ENCODE measurements around the gene TEX22.

Gene TEX22

DNA sequence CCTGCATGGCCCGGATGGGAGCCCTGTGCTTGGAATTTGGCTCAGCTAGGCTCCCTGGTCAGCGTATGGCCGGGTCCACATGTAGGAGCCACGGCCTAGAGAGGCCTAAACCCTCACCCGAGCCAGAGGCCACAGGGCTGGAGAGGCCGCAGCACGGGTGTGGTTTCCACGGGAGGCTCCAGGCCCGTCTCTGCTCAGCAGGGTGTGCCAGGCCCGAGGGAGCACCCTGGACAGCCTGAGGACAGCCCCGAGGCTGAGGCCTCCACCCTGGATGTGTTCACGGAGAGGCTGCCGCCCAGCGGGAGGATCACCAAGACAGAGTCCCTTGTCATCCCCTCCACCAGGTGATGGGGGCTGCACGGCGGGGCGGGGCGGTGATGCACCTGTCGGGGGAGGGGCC is 17.6 kb upstream of the TEX22 start:
- no peak for TF ChIP-seq FOXM1 (IDR thresholded peaks at IDR 0.05; ENCODE audit: borderline replicate concordance, low read depth)
- TF ChIP-seq ZBTB7A (IDR thresholded peaks at IDR 0.05; ENCODE audit: low read depth) = no peak
- no peak for TF ChIP-seq RAD21 (IDR thresholded peaks at IDR 0.05; ENCODE audit: low read depth)
- TF ChIP-seq TCF12 (IDR thresholded peaks at IDR 0.05; ENCODE audit: low read depth) = no peak
- TF ChIP-seq CREB1 (IDR thresholded peaks at IDR 0.05; ENCODE audit: low read depth) = no peak
- TF ChIP-seq TEAD4 (IDR thresholded peaks at IDR 0.05) = no peak

DNA sequence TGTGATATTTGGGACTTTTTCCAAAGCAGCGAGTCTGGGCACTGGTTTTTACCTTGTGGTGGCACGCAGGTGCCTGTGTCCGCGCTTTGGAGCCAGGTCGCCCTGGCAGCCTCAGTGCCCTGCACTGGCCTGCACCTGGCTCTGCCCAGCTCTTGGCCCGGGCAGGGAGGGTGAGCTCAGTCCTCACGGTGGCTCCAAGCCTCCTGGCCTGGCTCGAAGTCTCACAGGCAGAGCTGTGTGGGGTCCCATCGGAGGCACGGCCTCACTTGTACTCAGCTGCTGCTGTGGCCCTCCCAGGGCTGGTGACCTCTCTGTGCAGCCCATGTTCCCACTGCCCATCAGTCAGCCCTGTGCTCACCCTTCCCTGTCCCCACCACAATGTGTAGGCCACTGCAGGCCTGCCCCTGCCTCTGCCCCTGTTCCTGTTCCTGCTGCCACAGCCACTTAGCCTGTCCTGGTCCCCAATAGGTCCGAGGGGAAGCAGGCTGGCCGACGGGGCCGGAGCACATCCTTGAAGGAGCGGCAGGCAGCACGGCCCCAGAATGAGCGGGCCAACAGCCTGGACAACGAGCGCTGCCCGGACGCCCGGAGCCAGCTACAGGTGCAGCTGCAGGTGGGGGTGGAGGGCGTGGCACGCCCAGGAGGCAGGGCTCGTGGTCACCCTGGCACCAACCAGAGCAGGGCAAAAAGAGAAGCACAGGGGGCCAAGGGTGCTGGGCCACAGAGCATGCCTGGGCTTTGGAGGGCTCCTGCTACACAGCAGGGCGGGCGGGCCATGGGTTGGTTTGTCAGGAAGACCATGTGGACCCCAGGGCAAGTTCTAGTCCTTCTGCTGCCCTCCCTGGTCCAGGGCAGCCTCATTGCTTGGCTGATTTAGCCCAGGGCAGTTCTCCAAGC is 16.6 kb upstream of the TEX22 start:
- TF ChIP-seq NFIC (IDR thresholded peaks at IDR 0.05) (no peak), CREB1 (IDR thresholded peaks at IDR 0.05; ENCODE audit: low read depth) (no peak), CEBPB (IDR thresholded peaks at IDR 0.05) (no peak), ZBTB7A (IDR thresholded peaks at IDR 0.05; ENCODE audit: low read depth) (no peak), TCF12 (IDR thresholded peaks at IDR 0.05; ENCODE audit: low read depth) (no peak), TEAD4 (IDR thresholded peaks at IDR 0.05) (no peak), EP300 (IDR thresholded peaks at IDR 0.05; ENCODE audit: borderline replicate concordance) (no peak), YY1 (IDR thresholded peaks at IDR 0.05; ENCODE audit: low read depth) (no peak), EGR1 (IDR thresholded peaks at IDR 0.05) (no peak), FOXM1 (IDR thresholded peaks at IDR 0.05; ENCODE audit: borderline replicate concordance, low read depth) (no peak), TAF1 (IDR thresholded peaks at IDR 0.05; ENCODE audit: low read depth) (no peak)
- TF ChIP-seq, protein P1, sequence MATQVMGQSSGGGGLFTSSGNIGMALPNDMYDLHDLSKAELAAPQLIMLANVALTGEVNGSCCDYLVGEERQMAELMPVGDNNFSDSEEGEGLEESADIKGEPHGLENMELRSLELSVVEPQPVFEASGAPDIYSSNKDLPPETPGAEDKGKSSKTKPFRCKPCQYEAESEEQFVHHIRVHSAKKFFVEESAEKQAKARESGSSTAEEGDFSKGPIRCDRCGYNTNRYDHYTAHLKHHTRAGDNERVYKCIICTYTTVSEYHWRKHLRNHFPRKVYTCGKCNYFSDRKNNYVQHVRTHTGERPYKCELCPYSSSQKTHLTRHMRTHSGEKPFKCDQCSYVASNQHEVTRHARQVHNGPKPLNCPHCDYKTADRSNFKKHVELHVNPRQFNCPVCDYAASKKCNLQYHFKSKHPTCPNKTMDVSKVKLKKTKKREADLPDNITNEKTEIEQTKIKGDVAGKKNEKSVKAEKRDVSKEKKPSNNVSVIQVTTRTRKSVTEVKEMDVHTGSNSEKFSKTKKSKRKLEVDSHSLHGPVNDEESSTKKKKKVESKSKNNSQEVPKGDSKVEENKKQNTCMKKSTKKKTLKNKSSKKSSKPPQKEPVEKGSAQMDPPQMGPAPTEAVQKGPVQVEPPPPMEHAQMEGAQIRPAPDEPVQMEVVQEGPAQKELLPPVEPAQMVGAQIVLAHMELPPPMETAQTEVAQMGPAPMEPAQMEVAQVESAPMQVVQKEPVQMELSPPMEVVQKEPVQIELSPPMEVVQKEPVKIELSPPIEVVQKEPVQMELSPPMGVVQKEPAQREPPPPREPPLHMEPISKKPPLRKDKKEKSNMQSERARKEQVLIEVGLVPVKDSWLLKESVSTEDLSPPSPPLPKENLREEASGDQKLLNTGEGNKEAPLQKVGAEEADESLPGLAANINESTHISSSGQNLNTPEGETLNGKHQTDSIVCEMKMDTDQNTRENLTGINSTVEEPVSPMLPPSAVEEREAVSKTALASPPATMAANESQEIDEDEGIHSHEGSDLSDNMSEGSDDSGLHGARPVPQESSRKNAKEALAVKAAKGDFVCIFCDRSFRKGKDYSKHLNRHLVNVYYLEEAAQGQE (IDR thresholded peaks at IDR 0.05; ENCODE audit: low read depth) = no peak
- TF ChIP-seq, protein P2, sequence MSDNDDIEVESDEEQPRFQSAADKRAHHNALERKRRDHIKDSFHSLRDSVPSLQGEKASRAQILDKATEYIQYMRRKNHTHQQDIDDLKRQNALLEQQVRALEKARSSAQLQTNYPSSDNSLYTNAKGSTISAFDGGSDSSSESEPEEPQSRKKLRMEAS (IDR thresholded peaks at IDR 0.05) = no peak
- TF ChIP-seq, protein P3, sequence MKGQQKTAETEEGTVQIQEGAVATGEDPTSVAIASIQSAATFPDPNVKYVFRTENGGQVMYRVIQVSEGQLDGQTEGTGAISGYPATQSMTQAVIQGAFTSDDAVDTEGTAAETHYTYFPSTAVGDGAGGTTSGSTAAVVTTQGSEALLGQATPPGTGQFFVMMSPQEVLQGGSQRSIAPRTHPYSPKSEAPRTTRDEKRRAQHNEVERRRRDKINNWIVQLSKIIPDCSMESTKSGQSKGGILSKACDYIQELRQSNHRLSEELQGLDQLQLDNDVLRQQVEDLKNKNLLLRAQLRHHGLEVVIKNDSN (IDR thresholded peaks at IDR 0.05) = no peak

DNA sequence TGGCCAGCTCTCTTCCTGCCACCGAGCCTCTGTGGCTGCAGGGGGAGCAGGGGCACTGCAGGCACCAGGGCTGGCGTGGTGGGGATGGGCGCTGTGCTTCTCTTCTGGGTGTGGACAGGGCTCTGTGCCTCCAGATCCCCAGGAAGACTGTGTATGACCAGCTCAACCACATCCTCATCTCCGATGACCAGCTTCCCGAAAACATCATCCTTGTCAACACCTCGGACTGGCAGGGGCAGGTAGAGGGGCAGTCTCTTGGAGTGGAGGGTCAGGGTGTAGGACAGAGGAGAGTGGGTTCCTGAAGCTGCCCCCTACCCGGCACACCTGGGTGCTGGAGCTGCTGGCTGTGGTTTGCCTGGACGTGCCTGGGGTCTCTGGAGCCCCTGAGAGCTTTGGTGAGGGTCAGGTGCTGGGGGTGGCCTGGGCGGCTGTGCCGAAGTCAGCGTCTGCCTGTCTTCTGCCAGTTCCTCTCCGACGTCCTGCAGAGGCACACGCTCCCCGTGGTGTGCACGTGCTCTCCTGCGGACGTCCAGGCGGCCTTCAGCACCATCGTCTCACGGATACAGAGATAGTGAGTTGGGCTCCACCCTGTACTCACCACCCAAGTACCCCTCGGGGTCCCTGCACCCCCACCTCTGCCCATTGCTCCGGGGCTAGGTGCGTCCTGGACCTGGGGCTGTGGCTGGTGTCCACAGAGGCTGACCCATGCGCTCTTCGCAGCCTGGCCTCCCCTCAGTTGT is 15.8 kb upstream of the TEX22 start:
- no peak for TF ChIP-seq YY1 (IDR thresholded peaks at IDR 0.05; ENCODE audit: low read depth)
- TF ChIP-seq, protein P1 (IDR thresholded peaks at IDR 0.05; ENCODE audit: low read depth) = no peak
- TF ChIP-seq CEBPB (IDR thresholded peaks at IDR 0.05) = no peak
- TF ChIP-seq TCF12 (IDR thresholded peaks at IDR 0.05; ENCODE audit: low read depth) = no peak
- TF ChIP-seq EP300 (IDR thresholded peaks at IDR 0.05; ENCODE audit: borderline replicate concordance) = no peak
- TF ChIP-seq, protein P2 (IDR thresholded peaks at IDR 0.05) = no peak
- no peak for TF ChIP-seq FOXM1 (IDR thresholded peaks at IDR 0.05; ENCODE audit: borderline replicate concordance, low read depth)
- no peak for TF ChIP-seq ZBTB7A (IDR thresholded peaks at IDR 0.05; ENCODE audit: low read depth)
- no peak for TF ChIP-seq EGR1 (IDR thresholded peaks at IDR 0.05)
- TF ChIP-seq, protein P3 (IDR thresholded peaks at IDR 0.05) = no peak
- no peak for TF ChIP-seq NFIC (IDR thresholded peaks at IDR 0.05)
- no peak for TF ChIP-seq CREB1 (IDR thresholded peaks at IDR 0.05; ENCODE audit: low read depth)
- no peak for TF ChIP-seq RAD21 (IDR thresholded peaks at IDR 0.05; ENCODE audit: low read depth)
- no peak for TF ChIP-seq TAF1 (IDR thresholded peaks at IDR 0.05; ENCODE audit: low read depth)
- TF ChIP-seq TEAD4 (IDR thresholded peaks at IDR 0.05) = no peak

DNA sequence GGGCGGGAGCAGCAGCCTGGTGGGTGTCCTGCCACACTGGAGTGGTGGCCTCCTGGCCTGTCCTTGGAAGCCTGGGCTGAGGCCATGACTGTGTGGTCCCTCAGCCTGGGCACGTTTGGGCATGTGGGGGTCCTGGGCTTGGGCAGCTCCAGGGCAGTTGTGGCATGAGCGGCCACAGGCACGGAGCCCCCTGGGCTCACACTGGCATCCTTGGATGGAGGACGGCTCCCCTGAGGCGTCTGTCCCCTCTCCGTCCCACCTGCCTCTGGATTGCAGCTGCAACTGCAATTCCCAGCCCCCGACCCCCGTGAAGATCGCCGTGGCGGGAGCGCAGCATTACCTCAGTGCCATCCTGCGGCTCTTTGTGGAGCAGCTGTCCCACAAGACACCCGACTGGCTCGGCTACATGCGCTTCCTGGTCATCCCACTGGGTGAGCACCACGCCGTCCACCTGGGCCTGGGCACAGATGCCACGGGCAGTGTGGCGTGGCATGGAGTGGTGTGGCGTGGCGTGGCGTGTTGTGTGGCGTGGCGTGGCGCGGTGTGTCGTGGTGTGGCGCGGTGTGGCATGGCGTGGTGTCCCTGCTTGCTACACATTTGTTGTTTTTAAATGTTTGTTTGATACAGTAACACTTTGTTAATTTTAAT is 15.1 kb upstream of the TEX22 start:
- TF ChIP-seq CREB1 (IDR thresholded peaks at IDR 0.05; ENCODE audit: low read depth) (no peak), CEBPB (IDR thresholded peaks at IDR 0.05) (no peak), EGR1 (IDR thresholded peaks at IDR 0.05) (no peak), NFIC (IDR thresholded peaks at IDR 0.05) (no peak), FOXM1 (IDR thresholded peaks at IDR 0.05; ENCODE audit: borderline replicate concordance, low read depth) (no peak), TCF12 (IDR thresholded peaks at IDR 0.05; ENCODE audit: low read depth) (no peak), EP300 (IDR thresholded peaks at IDR 0.05; ENCODE audit: borderline replicate concordance) (no peak), RAD21 (IDR thresholded peaks at IDR 0.05; ENCODE audit: low read depth) (no peak), YY1 (IDR thresholded peaks at IDR 0.05; ENCODE audit: low read depth) (no peak), TEAD4 (IDR thresholded peaks at IDR 0.05) (no peak), ZBTB7A (IDR thresholded peaks at IDR 0.05; ENCODE audit: low read depth) (no peak), TAF1 (IDR thresholded peaks at IDR 0.05; ENCODE audit: low read depth) (no peak)
- TF ChIP-seq, protein P2 (IDR thresholded peaks at IDR 0.05) = no peak
- TF ChIP-seq, protein P1 (IDR thresholded peaks at IDR 0.05; ENCODE audit: low read depth) = no peak
- TF ChIP-seq, protein P3 (IDR thresholded peaks at IDR 0.05) = no peak
